ENCODE results near the gene GAPVD1. TPM values are rescaled to one million over a fixed set of nuclear protein-coding genes. Genes with fewer than 3 reads are reported as not detected.

The GAPVD1 gene
- total RNA-seq, 1 donor from 2014 or later = 33.4 TPM

GRCh38 chr9:125377584-125378250, 116.1 kb downstream of the GAPVD1 start:
- no peak for TF ChIP-seq CTCF (IDR thresholded peaks at IDR 0.05; ENCODE audit: borderline replicate concordance)
- Histone ChIP-seq H3K9me3 (replicated peaks) (no peaks in the 10 kb centered on the region), H3K27ac (replicated peaks) (no peak overlapping the region), H3K36me3 (no peaks in the 10 kb centered on the region), H3K4me1 (peaks cover 17% of the 10 kb centered on the region), H3K4me3 (no peak overlapping the region), H3K27me3 (ENCODE audit: low read depth) (peaks cover 8% of the 10 kb centered on the region)
- intact Hi-C loops (cut with micrococcal nuclease) = no loop called here
- DNase-seq = no peak

GRCh38 chr9:125378778-125379177, 117.2 kb downstream of the GAPVD1 start:
- Histone ChIP-seq H3K9me3 (replicated peaks) (no peaks in the 10 kb centered on the region), H3K36me3 (no peaks in the 10 kb centered on the region), H3K27me3 (ENCODE audit: low read depth) (peaks cover 8% of the 10 kb centered on the region), H3K4me3 (no peak overlapping the region), H3K27ac (replicated peaks) (no peak overlapping the region), H3K4me1 (peaks cover 17% of the 10 kb centered on the region)
- intact Hi-C loops (cut with micrococcal nuclease) = no loop called here
- no peak for DNase-seq
- TF ChIP-seq CTCF (IDR thresholded peaks at IDR 0.05; ENCODE audit: borderline replicate concordance) = no peak

GRCh38 chr9:125379208-125379607, 117.6 kb downstream of the GAPVD1 start:
- TF ChIP-seq CTCF (IDR thresholded peaks at IDR 0.05; ENCODE audit: borderline replicate concordance) = no peak
- intact Hi-C loops (cut with micrococcal nuclease) = no loop called here
- H3K27ac ChIP-seq (replicated peaks) = no peak overlapping the region

GRCh38 chr9:125380406-125380805, 118.8 kb downstream of the GAPVD1 start:
- no peaks in the 10 kb centered on the region for H3K36me3 ChIP-seq
- TF ChIP-seq CTCF (IDR thresholded peaks at IDR 0.05; ENCODE audit: borderline replicate concordance) = no peak
- intact Hi-C loops (cut with micrococcal nuclease) = no loop called here
- peaks cover 8% of the 10 kb centered on the region for H3K27me3 ChIP-seq (ENCODE audit: low read depth)
- H3K4me3 ChIP-seq = no peak overlapping the region
- H3K27ac ChIP-seq (replicated peaks) = no peak overlapping the region
- H3K9me3 ChIP-seq (replicated peaks) = no peaks in the 10 kb centered on the region
- DNase-seq = no peak
- H3K4me1 ChIP-seq = peaks cover 8% of the 10 kb centered on the region

More at GRCh38 chr9:125379208-125379607, 117.6 kb downstream of the GAPVD1 start:
- Histone ChIP-seq H3K27me3 (ENCODE audit: low read depth) (peaks cover 8% of the 10 kb centered on the region), H3K4me1 (peaks cover 17% of the 10 kb centered on the region), H3K4me3 (no peak overlapping the region), H3K9me3 (replicated peaks) (no peaks in the 10 kb centered on the region), H3K36me3 (no peaks in the 10 kb centered on the region)
- no peak for DNase-seq

GRCh38 chr9:125387861-125388524, 126.4 kb downstream of the GAPVD1 start:
- no peak overlapping the region for H3K4me3 ChIP-seq
- TF ChIP-seq CTCF (IDR thresholded peaks at IDR 0.05; ENCODE audit: borderline replicate concordance) = no peak
- H3K9me3 ChIP-seq (replicated peaks) = no peaks in the 10 kb centered on the region
- intact Hi-C loops (cut with micrococcal nuclease) = no loop called here
- H3K27ac ChIP-seq (replicated peaks) = no peak overlapping the region
- DNase-seq = no peak
- H3K27me3 ChIP-seq (ENCODE audit: low read depth) = no peaks in the 10 kb centered on the region
- no peaks in the 10 kb centered on the region for H3K36me3 ChIP-seq
- H3K4me1 ChIP-seq = no peaks in the 10 kb centered on the region
